Kidney (tissue), 14 donors: ENCODE data around the gene TNFRSF8. TPM values are rescaled to one million over a fixed set of nuclear protein-coding genes. Genes with fewer than 3 reads are reported as not detected.

ENCODE experiments used
- DNase-seq, 5 donors: peaks; one replicate each; pipeline ENCODE4 v3.0.0-alpha.2; 2013 to 2020
- FAIRE-seq: peaks from 2 replicates; lab custom pipeline; 2012; peaks lifted over from hg19 to GRCh38; lab: Jason Lieb, UNC
- H3K27ac ChIP-seq, 2 donors: one replicate each; pipeline ENCODE4 v1.7.0; 2013; ENCODE audit warnings: low read depth in 2 of 2, low read length in 2 of 2, inconsistent platforms in 1 of 2
- H3K27me3 ChIP-seq: one replicate; pipeline ENCODE4 v1.7.1; 2013; ENCODE audit warnings: low read length, inconsistent platforms; ENCODE audit not compliant: control insufficient read depth, insufficient read depth
- H3K36me3 ChIP-seq, 3 donors: one replicate each; pipeline versions ENCODE4 v1.7.0 to v1.7.1; 2013; ENCODE audit warnings: low read length in 3 of 3, control low read depth in 1 of 3, inconsistent platforms in 1 of 3; ENCODE audit not compliant: insufficient read depth in 3 of 3, control insufficient read depth in 2 of 3
- H3K4me1 ChIP-seq, 3 donors: one replicate each; pipeline versions ENCODE4 v1.7.0 to v1.7.1; 2013; ENCODE audit warnings: low read length in 3 of 3, inconsistent platforms in 1 of 3, low read depth in 1 of 3; ENCODE audit not compliant: control insufficient read depth in 2 of 3, insufficient read depth in 2 of 3
- H3K4me3 ChIP-seq, 3 donors: one replicate each; pipeline versions ENCODE4 v1.7.0 to v1.8.1; 2013; ENCODE audit warnings: low read length in 3 of 3, control low read depth in 1 of 3, inconsistent platforms in 1 of 3
- H3K9ac ChIP-seq, 3 donors: one replicate each; pipeline versions ENCODE4 v1.7.0 to v1.7.1; 2013; ENCODE audit warnings: low read length in 3 of 3, control low read depth in 1 of 3, inconsistent platforms in 1 of 3
- H3K9me3 ChIP-seq, 3 donors: one replicate each; pipeline versions ENCODE4 v1.7.0 to v1.7.1; 2013; ENCODE audit warnings: low read length in 3 of 3, control low read depth in 1 of 3, inconsistent platforms in 1 of 3; ENCODE audit not compliant: control insufficient read depth in 2 of 3, insufficient read depth in 1 of 3
- CTCF ChIP-seq: IDR thresholded peaks from 3 replicates; pipeline ENCODE4 v1.5.1; 2012; ENCODE audit warnings: mild to moderate bottlenecking, moderate library complexity, borderline replicate concordance; ENCODE audit not compliant: insufficient read depth; ENCODE audit errors: extremely low read depth
- intact Hi-C: fragments of 100-400 bp; cut with DNase I; formaldehyde crosslinking; loops from one replicate; pipeline ENCODE4 v1.11.1; 2022
- polyA plus RNA-seq: library from polyadenylated mRNA; stranded (reverse); fragments of 350-450 nt; fragmentation: Illumina TruSeq; extraction: RNeasy Lipid Tissue Mini Kit (QIAGEN cat#74804); gene quantifications from one replicate; pipeline ENCODE4 v1.2.3, GENCODE V29; 2014; ENCODE audit warnings: low read depth, low replicate concordance; ENCODE audit not compliant: insufficient read depth
- total RNA-seq: library from RNA; stranded (reverse); fragmentation: NEBNext Ultra II Directional; extraction: Animal tissue kit (Norgen Biotek cat#: 25700); gene quantifications from one replicate; pipeline ENCODE4 v1.2.1, GENCODE V29; 2021
- donor health status: control.
- donor health status: control.
- donor health status: control.
- donor health status: control.
- donor health status: control.
- donor health status: DM: yes; HTN: yes; CAD: no.
- donor health status: Normal renal cell carcinoma (clear cell type).

TNFRSF8 gene
- total and polyA plus RNA-seq, 2 donors from 2014 or later, result 0.94 to 0.97 TPM

- Histone ChIP-seq H3K36me3 (no peaks in the 10 kb centered on the region), H3K9ac (no peak overlapping the region), H3K4me1 (peaks cover 0 to 3% (median 0%) of the 10 kb centered on the region in 3 donors), H3K27me3 (no peaks in the 10 kb centered on the region), H3K9me3 (no peaks in the 10 kb centered on the region), H3K27ac (no peak overlapping the region), H3K4me3 (no peak overlapping the region)
- peak; percentile 98 for TF ChIP-seq CTCF
- DNase-seq, result peak; percentile 75 to 85 (median 82)
- intact Hi-C loops, result loop anchor here (5.0 kb wide), 1 partner anchor 82 kb away; no protein-coding TSS in a partner anchor
- peak; percentile 91 for FAIRE-seq
Observed at GRCh38 chr1:12124693-12125421, 61.8 kb downstream of the TNFRSF8 start.

DNA sequence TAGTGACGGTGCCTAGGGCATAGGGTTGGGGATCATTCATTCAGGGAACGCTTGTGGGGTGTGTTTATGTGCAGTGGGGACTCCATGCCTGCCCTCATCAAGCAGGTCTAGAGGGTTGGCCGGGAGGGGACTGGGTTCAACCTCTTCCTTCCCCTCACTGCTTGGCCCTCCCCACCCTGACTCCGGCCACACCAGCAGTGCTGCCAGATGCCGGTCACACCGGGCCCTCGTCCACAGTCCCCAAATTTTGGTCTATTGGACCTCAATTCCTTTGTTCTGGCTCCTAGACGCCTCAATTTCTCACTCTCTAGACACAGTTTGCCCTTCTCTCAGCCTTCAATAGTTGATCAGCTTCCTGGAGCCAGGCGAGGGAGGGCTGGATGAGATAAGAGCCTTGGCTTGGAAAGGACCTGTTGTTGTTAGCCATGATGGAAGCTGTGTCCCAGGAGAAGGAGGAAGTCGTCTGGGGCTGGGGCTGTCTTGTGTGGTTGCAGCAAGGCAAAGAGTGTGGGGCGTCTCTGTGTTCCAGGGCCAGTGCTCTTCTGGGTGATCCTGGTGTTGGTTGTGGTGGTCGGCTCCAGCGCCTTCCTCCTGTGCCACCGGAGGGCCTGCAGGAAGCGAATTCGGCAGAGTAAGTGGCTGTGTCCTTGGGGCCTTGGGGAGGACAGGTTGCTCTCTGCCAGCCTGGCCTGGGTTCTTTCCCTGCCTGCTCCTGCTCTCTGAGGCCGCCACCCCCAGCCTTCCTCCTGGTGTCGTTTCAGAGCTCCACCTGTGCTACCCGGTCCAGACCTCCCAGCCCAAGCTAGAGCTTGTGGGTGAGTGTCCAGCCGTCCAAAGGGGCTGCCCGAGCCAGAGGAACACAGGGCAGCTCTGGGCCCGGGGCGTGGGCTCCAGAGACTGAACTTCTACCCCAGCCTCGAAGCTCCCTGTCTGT, 62.6 kb downstream of the TNFRSF8 start:
- H3K9ac ChIP-seq, result no peak overlapping the region
- TF ChIP-seq CTCF, result no peak
- H3K27me3 ChIP-seq, result no peaks in the 10 kb centered on the region
- no peak overlapping the region for H3K4me3 ChIP-seq
- no peaks in the 10 kb centered on the region for H3K36me3 ChIP-seq
- intact Hi-C loops, result loop anchor here (5.0 kb wide), 1 partner anchor 82 kb away; no protein-coding TSS in a partner anchor
- peak in 1 of 5 donors; percentile 71 for DNase-seq
- no peaks in the 10 kb centered on the region for H3K9me3 ChIP-seq
- no peak overlapping the region for H3K27ac ChIP-seq
- FAIRE-seq, result no peak
- peaks cover 0 to 3% (median 0%) of the 10 kb centered on the region in 3 donors for H3K4me1 ChIP-seq

DNA sequence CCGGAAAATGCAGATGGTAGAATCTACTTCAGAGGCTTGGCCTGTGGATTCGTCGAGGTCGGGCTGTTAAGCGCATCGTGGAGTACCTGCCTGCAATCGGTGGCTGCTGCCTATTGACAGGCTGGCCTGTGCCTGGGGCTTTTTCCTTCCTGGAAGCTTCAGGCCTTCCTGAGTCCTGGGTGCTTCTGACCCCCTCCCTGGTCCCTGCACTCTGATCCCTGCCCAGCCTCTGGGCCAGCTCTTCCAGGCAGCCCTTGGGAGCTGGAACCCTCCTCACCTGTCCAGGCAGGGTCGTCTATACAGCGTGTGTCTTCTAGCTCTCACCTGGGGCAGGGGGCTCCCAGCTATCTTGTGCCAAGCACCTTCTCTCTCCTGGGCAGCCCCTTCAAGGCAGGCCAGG, 63.7 kb downstream of the TNFRSF8 start:
- DNase-seq (peak in 1 of 5 donors; percentile 52), FAIRE-seq (no peak)
- no peaks in the 10 kb centered on the region for H3K36me3 ChIP-seq
- intact Hi-C loops, result loop anchor here (5.0 kb wide), 1 partner anchor 81 kb away; no protein-coding TSS in a partner anchor
- H3K9ac ChIP-seq, result no peak overlapping the region
- H3K27ac ChIP-seq, result no peak overlapping the region
- TF ChIP-seq CTCF, result no peak
- H3K9me3 ChIP-seq, result no peaks in the 10 kb centered on the region
- no peak overlapping the region for H3K4me3 ChIP-seq
- H3K27me3 ChIP-seq, result no peaks in the 10 kb centered on the region
- H3K4me1 ChIP-seq, result peaks cover 0 to 3% (median 0%) of the 10 kb centered on the region in 3 donors
